ENCODE results near the gene SLIT2.

Gene SLIT2, protein sequence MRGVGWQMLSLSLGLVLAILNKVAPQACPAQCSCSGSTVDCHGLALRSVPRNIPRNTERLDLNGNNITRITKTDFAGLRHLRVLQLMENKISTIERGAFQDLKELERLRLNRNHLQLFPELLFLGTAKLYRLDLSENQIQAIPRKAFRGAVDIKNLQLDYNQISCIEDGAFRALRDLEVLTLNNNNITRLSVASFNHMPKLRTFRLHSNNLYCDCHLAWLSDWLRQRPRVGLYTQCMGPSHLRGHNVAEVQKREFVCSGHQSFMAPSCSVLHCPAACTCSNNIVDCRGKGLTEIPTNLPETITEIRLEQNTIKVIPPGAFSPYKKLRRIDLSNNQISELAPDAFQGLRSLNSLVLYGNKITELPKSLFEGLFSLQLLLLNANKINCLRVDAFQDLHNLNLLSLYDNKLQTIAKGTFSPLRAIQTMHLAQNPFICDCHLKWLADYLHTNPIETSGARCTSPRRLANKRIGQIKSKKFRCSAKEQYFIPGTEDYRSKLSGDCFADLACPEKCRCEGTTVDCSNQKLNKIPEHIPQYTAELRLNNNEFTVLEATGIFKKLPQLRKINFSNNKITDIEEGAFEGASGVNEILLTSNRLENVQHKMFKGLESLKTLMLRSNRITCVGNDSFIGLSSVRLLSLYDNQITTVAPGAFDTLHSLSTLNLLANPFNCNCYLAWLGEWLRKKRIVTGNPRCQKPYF (N-terminal part only)

DNA sequence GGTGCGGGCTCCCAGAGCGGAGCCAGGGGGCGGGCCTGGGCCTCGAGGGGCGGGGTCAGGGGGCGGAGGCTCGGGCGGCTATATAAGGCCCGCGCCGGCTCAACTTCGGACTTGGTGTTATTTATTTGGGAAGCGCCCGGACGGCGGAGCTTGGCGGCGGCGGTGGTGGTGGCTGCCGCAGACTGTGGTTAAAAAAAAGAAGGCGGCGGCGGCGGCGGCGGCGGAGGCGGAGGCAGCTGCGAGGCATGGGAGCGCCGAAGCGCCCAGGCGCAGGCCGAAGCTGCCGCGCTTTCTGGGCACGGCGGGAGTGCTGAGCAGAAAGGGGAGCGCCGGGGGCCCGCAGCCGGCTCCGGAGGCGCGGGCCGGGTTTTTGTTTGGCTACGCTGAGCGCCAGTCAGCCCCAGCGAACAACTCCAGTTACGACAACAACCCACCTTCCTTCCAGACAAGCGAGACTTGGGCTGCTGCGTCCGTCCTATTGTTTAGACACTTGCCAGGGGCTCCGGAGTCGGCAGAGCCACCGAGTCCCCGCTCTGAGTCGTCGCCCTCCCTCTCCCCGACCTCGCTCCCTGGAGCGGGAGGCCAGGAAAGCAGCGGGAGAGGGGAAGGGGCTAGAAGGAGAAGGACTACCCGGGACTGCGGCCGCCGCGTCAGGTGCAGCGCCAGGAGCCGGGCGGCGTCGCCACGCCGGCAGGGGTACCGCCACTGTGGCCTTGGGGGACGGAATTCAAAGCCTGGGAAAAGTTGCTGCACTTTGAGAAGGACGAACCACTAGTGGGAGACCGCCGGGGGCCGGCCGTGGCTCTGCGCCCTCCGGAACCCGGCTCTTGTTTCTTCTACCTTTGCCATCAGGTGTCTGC lies at the start of gene SLIT2:
Gene SLIT2 (plus strand): TSS at position 110 of the 860 bp plus-strand sequence. CDS start 1,911 bp downstream, outside the sequence.
- H2AFZ ChIP-seq (ENCODE audit: low read depth): peak within 1 kb of the TSS; percentile 85
- no peaks in the 10 kb centered on the region for H4K20me1 ChIP-seq (ENCODE audit: insufficient read depth)
- TF ChIP-seq, protein P1, sequence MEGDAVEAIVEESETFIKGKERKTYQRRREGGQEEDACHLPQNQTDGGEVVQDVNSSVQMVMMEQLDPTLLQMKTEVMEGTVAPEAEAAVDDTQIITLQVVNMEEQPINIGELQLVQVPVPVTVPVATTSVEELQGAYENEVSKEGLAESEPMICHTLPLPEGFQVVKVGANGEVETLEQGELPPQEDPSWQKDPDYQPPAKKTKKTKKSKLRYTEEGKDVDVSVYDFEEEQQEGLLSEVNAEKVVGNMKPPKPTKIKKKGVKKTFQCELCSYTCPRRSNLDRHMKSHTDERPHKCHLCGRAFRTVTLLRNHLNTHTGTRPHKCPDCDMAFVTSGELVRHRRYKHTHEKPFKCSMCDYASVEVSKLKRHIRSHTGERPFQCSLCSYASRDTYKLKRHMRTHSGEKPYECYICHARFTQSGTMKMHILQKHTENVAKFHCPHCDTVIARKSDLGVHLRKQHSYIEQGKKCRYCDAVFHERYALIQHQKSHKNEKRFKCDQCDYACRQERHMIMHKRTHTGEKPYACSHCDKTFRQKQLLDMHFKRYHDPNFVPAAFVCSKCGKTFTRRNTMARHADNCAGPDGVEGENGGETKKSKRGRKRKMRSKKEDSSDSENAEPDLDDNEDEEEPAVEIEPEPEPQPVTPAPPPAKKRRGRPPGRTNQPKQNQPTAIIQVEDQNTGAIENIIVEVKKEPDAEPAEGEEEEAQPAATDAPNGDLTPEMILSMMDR (conservative IDR thresholded peaks at IDR 0.05; ENCODE audit: low read depth, low read length): no peak
- H3K79me2 ChIP-seq (ENCODE audit: insufficient read depth, low read depth): no peaks in the 10 kb centered on the region
- H3K27ac ChIP-seq: no peak within 1 kb of the TSS
- peak within 1 kb of the TSS; percentile 36; the same call in 1 of the 2 replicates for H3K9ac ChIP-seq
- H3K27me3 ChIP-seq (ENCODE audit: insufficient read depth, low read depth): no peaks in the 10 kb centered on the region
- no peak within 1 kb of the TSS for H3K4me3 ChIP-seq (IDR thresholded peaks at IDR 0.05; ENCODE audit: insufficient read depth, low read depth, low read length)
- H3K4me2 ChIP-seq: peak within 1 kb of the TSS; percentile 68
- H3K36me3 ChIP-seq (ENCODE audit: insufficient read depth): no peaks in the 10 kb centered on the region
- H3K4me1 ChIP-seq (ENCODE audit: low read depth, poor library complexity, severe bottlenecking): peaks cover 7% of the 10 kb centered on the region

DNA sequence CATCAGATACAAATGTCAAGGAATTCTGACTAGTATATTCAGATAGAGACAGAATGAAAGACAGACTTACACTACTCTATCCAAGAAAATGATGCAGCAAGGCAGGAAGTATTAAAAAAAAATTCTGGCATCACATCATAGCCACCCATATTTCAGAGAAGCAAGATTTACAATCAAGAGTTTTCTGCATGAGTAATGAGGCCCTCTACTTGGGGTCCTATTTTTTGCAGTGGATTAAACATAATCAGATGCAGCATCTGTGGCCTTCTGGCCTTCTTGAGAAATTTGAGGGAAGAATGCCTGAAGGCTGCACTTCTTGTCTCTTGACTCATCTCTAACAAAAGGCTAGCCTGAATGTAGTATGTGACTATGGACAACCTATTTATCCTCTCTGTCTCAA lies 48.2 kb upstream of the SLIT2 start:
- H3K27me3 ChIP-seq (ENCODE audit: insufficient read depth, low read depth): no peaks in the 10 kb centered on the region
- TF ChIP-seq, protein P1 (conservative IDR thresholded peaks at IDR 0.05; ENCODE audit: low read depth, low read length): no peak
- H3K36me3 ChIP-seq (ENCODE audit: insufficient read depth): no peaks in the 10 kb centered on the region
- H4K20me1 ChIP-seq (ENCODE audit: insufficient read depth): no peaks in the 10 kb centered on the region
- no peak overlapping the region for H3K27ac ChIP-seq
- no peak overlapping the region for H3K4me2 ChIP-seq
- H2AFZ ChIP-seq (ENCODE audit: low read depth): no peak overlapping the region
- no peaks in the 10 kb centered on the region for H3K4me1 ChIP-seq (ENCODE audit: low read depth, poor library complexity, severe bottlenecking)
- H3K9ac ChIP-seq: no peak overlapping the region
- H3K79me2 ChIP-seq (ENCODE audit: insufficient read depth, low read depth): no peaks in the 10 kb centered on the region
- no peak overlapping the region for H3K4me3 ChIP-seq (IDR thresholded peaks at IDR 0.05; ENCODE audit: insufficient read depth, low read depth, low read length)

DNA sequence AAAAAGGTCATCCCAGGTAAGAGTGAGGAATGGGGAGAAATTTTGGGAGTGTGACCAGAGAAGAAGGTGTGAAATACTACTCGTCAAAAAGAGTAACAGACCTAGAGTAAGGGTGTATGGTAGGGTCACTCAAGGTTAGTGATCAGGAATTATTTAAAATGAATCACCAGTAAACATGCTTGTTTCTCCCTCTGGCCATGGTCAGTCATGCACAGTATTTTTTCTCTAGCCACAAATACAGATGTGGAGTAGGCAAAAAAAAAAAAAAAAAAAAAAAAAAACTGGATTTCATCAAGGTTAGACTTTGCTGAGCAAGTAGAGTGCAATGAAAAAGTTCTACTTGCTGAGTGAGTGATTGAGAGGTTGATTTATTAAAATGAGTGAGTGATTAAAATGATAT lies 34.2 kb upstream of the SLIT2 start:
- H3K27ac ChIP-seq: no peak overlapping the region
- TF ChIP-seq, protein P1 (conservative IDR thresholded peaks at IDR 0.05; ENCODE audit: low read depth, low read length): no peak

DNA sequence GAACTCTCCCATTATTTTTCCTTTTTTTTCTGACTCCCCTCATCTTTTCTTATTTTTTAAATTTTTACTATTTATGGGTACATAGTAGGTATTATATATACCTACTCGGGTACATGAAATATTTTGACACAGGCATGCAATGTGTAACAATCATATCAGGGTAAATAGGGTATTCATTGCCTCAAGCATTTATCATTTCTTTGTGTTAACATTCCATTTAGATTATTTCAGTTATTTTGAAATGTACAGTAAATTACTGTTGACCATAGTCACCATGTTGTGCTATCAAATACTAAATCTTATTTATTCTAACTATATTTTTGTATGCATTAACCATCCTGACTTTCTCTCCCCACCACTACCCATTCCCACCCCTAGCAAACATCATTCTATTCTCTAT lies 33.8 kb upstream of the SLIT2 start:
- no peak overlapping the region for H3K4me3 ChIP-seq (IDR thresholded peaks at IDR 0.05; ENCODE audit: insufficient read depth, low read depth, low read length)
- H3K4me2 ChIP-seq: no peak overlapping the region
- H3K4me1 ChIP-seq (ENCODE audit: low read depth, poor library complexity, severe bottlenecking): no peaks in the 10 kb centered on the region
- H4K20me1 ChIP-seq (ENCODE audit: insufficient read depth): no peaks in the 10 kb centered on the region
- no peaks in the 10 kb centered on the region for H3K79me2 ChIP-seq (ENCODE audit: insufficient read depth, low read depth)
- TF ChIP-seq, protein P1 (conservative IDR thresholded peaks at IDR 0.05; ENCODE audit: low read depth, low read length): no peak
- H3K36me3 ChIP-seq (ENCODE audit: insufficient read depth): no peaks in the 10 kb centered on the region
- H2AFZ ChIP-seq (ENCODE audit: low read depth): no peak overlapping the region
- no peak overlapping the region for H3K9ac ChIP-seq
- H3K27me3 ChIP-seq (ENCODE audit: insufficient read depth, low read depth): no peaks in the 10 kb centered on the region
- H3K27ac ChIP-seq: no peak overlapping the region

More for the DNA sequence above, 34.2 kb upstream of the SLIT2 start:
- H3K27me3 ChIP-seq (ENCODE audit: insufficient read depth, low read depth): no peaks in the 10 kb centered on the region
- H3K9ac ChIP-seq: no peak overlapping the region
- H3K4me3 ChIP-seq (IDR thresholded peaks at IDR 0.05; ENCODE audit: insufficient read depth, low read depth, low read length): no peak overlapping the region
- H4K20me1 ChIP-seq (ENCODE audit: insufficient read depth): no peaks in the 10 kb centered on the region
- H3K36me3 ChIP-seq (ENCODE audit: insufficient read depth): no peaks in the 10 kb centered on the region
- no peak overlapping the region for H2AFZ ChIP-seq (ENCODE audit: low read depth)
- H3K79me2 ChIP-seq (ENCODE audit: insufficient read depth, low read depth): no peaks in the 10 kb centered on the region
- H3K4me1 ChIP-seq (ENCODE audit: low read depth, poor library complexity, severe bottlenecking): no peaks in the 10 kb centered on the region
- H3K4me2 ChIP-seq: no peak overlapping the region

Data from KMS-11 (cell line).